ENCODE data around the gene ADAM15.

The ADAM15 gene

GRCh38 chr1:155093911-155094621, 43.0 kb downstream of the ADAM15 start:
- Histone ChIP-seq H3K14ac (ENCODE audit: low read length in 2 of 2) (no peak overlapping the region), H3K4ac (ENCODE audit: low read depth in 1 of 2, low read length in 2 of 2) (no peak overlapping the region), H2AK5ac (ENCODE audit: low read length, severe bottlenecking) (no peak overlapping the region), H2BK12ac (ENCODE audit: low read length in 2 of 2) (no peak overlapping the region), H3K4me1 (ENCODE audit: control insufficient read depth, insufficient read depth, low read depth, low read length) (peaks cover 10% of the 10 kb centered on the region), H4K8ac (ENCODE audit: low read length) (no peak overlapping the region), H3K23ac (ENCODE audit: low read length in 2 of 2) (no peak overlapping the region), H2BK120ac (ENCODE audit: low read depth, low read length) (no peak overlapping the region), H3K4me3 (ENCODE audit: insufficient read depth in 1 of 2, low read depth in 1 of 2, low read length in 2 of 2) (peak overlapping the region in 1 of 2 experiments; percentile 40), H4K91ac (ENCODE audit: low read length) (peak overlapping the region; percentile 4), H3K79me1 (replicated peaks; ENCODE audit: low read length, poor library complexity, severe bottlenecking) (no peaks in the 10 kb centered on the region), H2BK15ac (ENCODE audit: low read depth, poor library complexity, severe bottlenecking) (no peak overlapping the region), H3K36me3 (ENCODE audit: control insufficient read depth in 1 of 2, insufficient read depth in 2 of 2, low read depth in 1 of 2, low read length in 2 of 2) (no peaks in the 10 kb centered on the region), H3K27me3 (ENCODE audit: control insufficient read depth in 1 of 2, insufficient read depth in 1 of 2, low read length in 2 of 2) (peaks cover 15 to 48% of the 10 kb centered on the region in 2 experiments), H3K27ac (ENCODE audit: low read length, poor library complexity, severe bottlenecking) (no peak overlapping the region), H3K18ac (ENCODE audit: low read depth in 1 of 2, low read length in 2 of 2) (no peak overlapping the region), H3K9ac (ENCODE audit: low read length) (no peak overlapping the region), H2BK5ac (ENCODE audit: low read depth, low read length, poor library complexity, severe bottlenecking) (no peak overlapping the region), H3K4me2 (ENCODE audit: low read length, poor library complexity, severe bottlenecking) (no peak overlapping the region), H3K9me3 (ENCODE audit: control insufficient read depth, low read length) (no peaks in the 10 kb centered on the region), H2AFZ (ENCODE audit: low read depth, low read length) (no peak overlapping the region)
- 43% methylated on average over 12 of the region's 13 CpGs for WGBS
- peak; percentile 61 for DNase-seq

GRCh38 chr1:155094622-155094948, 43.5 kb downstream of the ADAM15 start:
- H3K4me1 ChIP-seq (ENCODE audit: control insufficient read depth, insufficient read depth, low read depth, low read length), result peaks cover 10% of the 10 kb centered on the region
- H3K9me3 ChIP-seq (ENCODE audit: control insufficient read depth, low read length), result no peaks in the 10 kb centered on the region
- H3K18ac ChIP-seq (ENCODE audit: low read depth in 1 of 2, low read length in 2 of 2), result no peak overlapping the region
- no peak overlapping the region for H2BK15ac ChIP-seq (ENCODE audit: low read depth, poor library complexity, severe bottlenecking)
- no peaks in the 10 kb centered on the region for H3K36me3 ChIP-seq (ENCODE audit: control insufficient read depth in 1 of 2, insufficient read depth in 2 of 2, low read depth in 1 of 2, low read length in 2 of 2)
- 71% methylated on average over 2 of the region's 2 CpGs for WGBS
- H4K91ac ChIP-seq (ENCODE audit: low read length), result no peak overlapping the region
- H3K4me3 ChIP-seq (ENCODE audit: insufficient read depth in 1 of 2, low read depth in 1 of 2, low read length in 2 of 2), result no peak overlapping the region
- H2BK5ac ChIP-seq (ENCODE audit: low read depth, low read length, poor library complexity, severe bottlenecking), result no peak overlapping the region
- H3K14ac ChIP-seq (ENCODE audit: low read length in 2 of 2), result no peak overlapping the region
- H2BK120ac ChIP-seq (ENCODE audit: low read depth, low read length), result no peak overlapping the region
- no peak overlapping the region for H3K4ac ChIP-seq (ENCODE audit: low read depth in 1 of 2, low read length in 2 of 2)
- no peak overlapping the region for H3K23ac ChIP-seq (ENCODE audit: low read length in 2 of 2)
- no peak overlapping the region for H3K9ac ChIP-seq (ENCODE audit: low read length)
- no peak overlapping the region for H3K27ac ChIP-seq (ENCODE audit: low read length, poor library complexity, severe bottlenecking)
- no peak overlapping the region for H4K8ac ChIP-seq (ENCODE audit: low read length)
- H3K27me3 ChIP-seq (ENCODE audit: control insufficient read depth in 1 of 2, insufficient read depth in 1 of 2, low read length in 2 of 2), result peaks cover 15 to 48% of the 10 kb centered on the region in 2 experiments
- no peak overlapping the region for H2AK5ac ChIP-seq (ENCODE audit: low read length, severe bottlenecking)
- no peak overlapping the region for H3K4me2 ChIP-seq (ENCODE audit: low read length, poor library complexity, severe bottlenecking)
- H3K79me1 ChIP-seq (replicated peaks; ENCODE audit: low read length, poor library complexity, severe bottlenecking), result no peaks in the 10 kb centered on the region
- DNase-seq, result no peak
- H2BK12ac ChIP-seq (ENCODE audit: low read length in 2 of 2), result no peak overlapping the region
- H2AFZ ChIP-seq (ENCODE audit: low read depth, low read length), result no peak overlapping the region

GRCh38 chr1:155099331-155099730, 48.2 kb downstream of the ADAM15 start:
- no peak overlapping the region for H4K8ac ChIP-seq (ENCODE audit: low read length)
- H3K4me2 ChIP-seq (ENCODE audit: low read length, poor library complexity, severe bottlenecking), result no peak overlapping the region
- no peak overlapping the region for H3K14ac ChIP-seq (ENCODE audit: low read length in 2 of 2)
- no peaks in the 10 kb centered on the region for H3K79me1 ChIP-seq (replicated peaks; ENCODE audit: low read length, poor library complexity, severe bottlenecking)
- H3K4me3 ChIP-seq (ENCODE audit: insufficient read depth in 1 of 2, low read depth in 1 of 2, low read length in 2 of 2), result no peak overlapping the region
- no peak overlapping the region for H3K27ac ChIP-seq (ENCODE audit: low read length, poor library complexity, severe bottlenecking)
- no peak overlapping the region for H2AFZ ChIP-seq (ENCODE audit: low read depth, low read length)
- H3K9ac ChIP-seq (ENCODE audit: low read length), result no peak overlapping the region
- H3K23ac ChIP-seq (ENCODE audit: low read length in 2 of 2), result no peak overlapping the region
- no peaks in the 10 kb centered on the region for H3K36me3 ChIP-seq (ENCODE audit: control insufficient read depth in 1 of 2, insufficient read depth in 2 of 2, low read depth in 1 of 2, low read length in 2 of 2)
- H2BK12ac ChIP-seq (ENCODE audit: low read length in 2 of 2), result no peak overlapping the region
- no peaks in the 10 kb centered on the region for H3K9me3 ChIP-seq (ENCODE audit: control insufficient read depth, low read length)
- no peak overlapping the region for H2BK120ac ChIP-seq (ENCODE audit: low read depth, low read length)
- no peak overlapping the region for H3K4ac ChIP-seq (ENCODE audit: low read depth in 1 of 2, low read length in 2 of 2)
- H3K27me3 ChIP-seq (ENCODE audit: control insufficient read depth in 1 of 2, insufficient read depth in 1 of 2, low read length in 2 of 2), result peaks cover 11 to 23% of the 10 kb centered on the region in 2 experiments
- H2BK5ac ChIP-seq (ENCODE audit: low read depth, low read length, poor library complexity, severe bottlenecking), result no peak overlapping the region
- H2BK15ac ChIP-seq (ENCODE audit: low read depth, poor library complexity, severe bottlenecking), result no peak overlapping the region
- no peak overlapping the region for H2AK5ac ChIP-seq (ENCODE audit: low read length, severe bottlenecking)
- no peak overlapping the region for H4K91ac ChIP-seq (ENCODE audit: low read length)
- H3K4me1 ChIP-seq (ENCODE audit: control insufficient read depth, insufficient read depth, low read depth, low read length), result no peaks in the 10 kb centered on the region
- WGBS, result 87% methylated on average over 6 of the region's 7 CpGs
- DNase-seq, result no peak
- H3K18ac ChIP-seq (ENCODE audit: low read depth in 1 of 2, low read length in 2 of 2), result no peak overlapping the region

- Histone ChIP-seq H3K9me3 (ENCODE audit: control insufficient read depth, low read length) (no peaks in the 10 kb centered on the region), H3K27ac (ENCODE audit: low read length, poor library complexity, severe bottlenecking) (no peak overlapping the region), H2AK5ac (ENCODE audit: low read length, severe bottlenecking) (no peak overlapping the region), H2BK120ac (ENCODE audit: low read depth, low read length) (no peak overlapping the region), H3K14ac (ENCODE audit: low read length in 2 of 2) (no peak overlapping the region), H3K4me2 (ENCODE audit: low read length, poor library complexity, severe bottlenecking) (no peak overlapping the region), H3K9ac (ENCODE audit: low read length) (no peak overlapping the region), H4K91ac (ENCODE audit: low read length) (no peak overlapping the region), H3K4me3 (ENCODE audit: insufficient read depth in 1 of 2, low read depth in 1 of 2, low read length in 2 of 2) (no peak overlapping the region), H2AFZ (ENCODE audit: low read depth, low read length) (no peak overlapping the region), H3K23ac (ENCODE audit: low read length in 2 of 2) (no peak overlapping the region), H3K79me1 (replicated peaks; ENCODE audit: low read length, poor library complexity, severe bottlenecking) (no peaks in the 10 kb centered on the region), H2BK12ac (ENCODE audit: low read length in 2 of 2) (no peak overlapping the region), H3K36me3 (ENCODE audit: control insufficient read depth in 1 of 2, insufficient read depth in 2 of 2, low read depth in 1 of 2, low read length in 2 of 2) (no peaks in the 10 kb centered on the region), H3K18ac (ENCODE audit: low read depth in 1 of 2, low read length in 2 of 2) (no peak overlapping the region), H2BK15ac (ENCODE audit: low read depth, poor library complexity, severe bottlenecking) (no peak overlapping the region), H4K8ac (ENCODE audit: low read length) (no peak overlapping the region), H3K27me3 (ENCODE audit: control insufficient read depth in 1 of 2, insufficient read depth in 1 of 2, low read length in 2 of 2) (peaks cover 28 to 35% of the 10 kb centered on the region in 2 experiments), H3K4me1 (ENCODE audit: control insufficient read depth, insufficient read depth, low read depth, low read length) (no peaks in the 10 kb centered on the region), H3K4ac (ENCODE audit: low read depth in 1 of 2, low read length in 2 of 2) (no peak overlapping the region), H2BK5ac (ENCODE audit: low read depth, low read length, poor library complexity, severe bottlenecking) (no peak overlapping the region)
- 75% methylated on average over 9 of the region's 9 CpGs for WGBS
- no peak for DNase-seq
Observed at GRCh38 chr1:155103325-155103724, 52.2 kb downstream of the ADAM15 start.
